Vagina (tissue), 2 donors: Measurements from ENCODE around the gene ODAD3. TPM values are rescaled to one million over a fixed set of nuclear protein-coding genes. Genes with fewer than 3 reads are reported as not detected.
"Not testable (repeated sequence)": the region's sequence is repeated elsewhere in the genome, so short reads cannot be mapped to it uniquely, and the experiment has no call there.

Experiments used
- DNase-seq, 2 donors: peaks; one replicate each; pipeline ENCODE4 v3.0.0-alpha.2; 2017; ENCODE audit errors: extremely low spot score in 2 of 2
- H3K27ac ChIP-seq: fragments of 200-600 bp; sonication (generic); one replicate; pipeline ENCODE4 v1.5.1; 2019
- H3K27me3 ChIP-seq: fragments of 200-600 bp; sonication (generic); one replicate; pipeline ENCODE4 v1.5.1; 2019
- H3K36me3 ChIP-seq, 2 donors: fragments of 200-600 bp; sonication (generic); one replicate each; pipeline ENCODE4 v1.5.1; 2017 to 2019
- H3K4me1 ChIP-seq: fragments of 200-600 bp; sonication (generic); one replicate; pipeline ENCODE4 v1.5.1; 2019
- H3K4me3 ChIP-seq, 2 donors: fragments of 200-600 bp; sonication (generic); 1 replicate in 1 of 2; 2 replicates in 1 of 2; pipeline ENCODE4 v1.5.1; 2016 to 2019
- H3K9me3 ChIP-seq: fragments of 200-600 bp; sonication (generic); one replicate; pipeline ENCODE4 v1.5.1; 2019
- POLR2A ChIP-seq, 2 donors: fragments of 450-650 bp; IDR thresholded peaks; one replicate each; pipeline ENCODE4 v1.6.1; 2017; ENCODE audit warnings: antibody characterized with exemption in 2 of 2, mild to moderate bottlenecking in 2 of 2, moderate library complexity in 2 of 2
- POLR2AphosphoS5 ChIP-seq, 2 donors: sonication (generic); formaldehyde crosslinking; IDR thresholded peaks; one replicate each; pipeline ENCODE4 v1.9.0; 2017; ENCODE audit warnings: antibody characterized with exemption in 2 of 2, mild to moderate bottlenecking in 2 of 2, low read depth in 1 of 2; ENCODE audit not compliant: insufficient read depth in 1 of 2
- intact Hi-C: fragments of 100-400 bp; cut with DNase I; formaldehyde crosslinking; loops from one replicate; pipeline ENCODE4 v1.15.1; 2023
- total RNA-seq: library from RNA; depleted of rRNA; stranded (reverse); fragments of >200 nt; gene quantifications from one replicate; pipeline ENCODE4 v1.2.3, GENCODE V29; 2016
- TF ChIP-seq, protein P1 (sequence below), 3 experiments: fragments of 450-650 bp in 2 of 3; fragments of 200-600 bp in 1 of 3; sonication (generic) in 1 of 3; IDR thresholded peaks; one replicate each; pipeline ENCODE4 v1.5.1; 2017 to 2019; ENCODE audit warnings: antibody characterized with exemption in 3 of 3, mild to moderate bottlenecking in 2 of 3, moderate library complexity in 2 of 3

ODAD3 gene
- total RNA-seq, 1 donor from 2014 or later, result not detected

DNA sequence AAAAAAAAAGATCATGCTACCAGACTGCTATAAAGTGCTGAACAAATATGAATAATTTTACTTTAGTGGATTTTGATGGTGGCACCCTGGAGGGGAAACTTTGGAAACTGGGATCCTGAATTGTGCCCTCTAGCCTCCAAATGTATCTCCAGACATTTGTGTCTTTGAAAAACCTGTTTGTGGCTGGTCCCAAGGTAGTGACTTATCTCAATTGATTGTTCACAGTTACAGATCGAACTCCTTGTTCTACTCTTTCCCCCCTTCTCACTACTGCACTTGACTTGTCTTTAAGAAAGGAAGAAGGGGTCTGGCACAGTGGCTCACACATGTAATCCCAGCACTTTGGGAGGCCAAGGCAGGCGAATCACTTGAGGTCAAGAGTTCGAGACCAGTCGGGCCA lies 26.3 kb downstream of the ODAD3 start:
- Histone ChIP-seq H3K27ac (no peak overlapping the region), H3K4me3 (no peak overlapping the region), H3K4me1 (no peaks in the 10 kb centered on the region), H3K9me3 (no peaks in the 10 kb centered on the region), H3K27me3 (no peaks in the 10 kb centered on the region), H3K36me3 (no peaks in the 10 kb centered on the region)
- intact Hi-C loops, result no loop called here
- TF ChIP-seq, protein P1, sequence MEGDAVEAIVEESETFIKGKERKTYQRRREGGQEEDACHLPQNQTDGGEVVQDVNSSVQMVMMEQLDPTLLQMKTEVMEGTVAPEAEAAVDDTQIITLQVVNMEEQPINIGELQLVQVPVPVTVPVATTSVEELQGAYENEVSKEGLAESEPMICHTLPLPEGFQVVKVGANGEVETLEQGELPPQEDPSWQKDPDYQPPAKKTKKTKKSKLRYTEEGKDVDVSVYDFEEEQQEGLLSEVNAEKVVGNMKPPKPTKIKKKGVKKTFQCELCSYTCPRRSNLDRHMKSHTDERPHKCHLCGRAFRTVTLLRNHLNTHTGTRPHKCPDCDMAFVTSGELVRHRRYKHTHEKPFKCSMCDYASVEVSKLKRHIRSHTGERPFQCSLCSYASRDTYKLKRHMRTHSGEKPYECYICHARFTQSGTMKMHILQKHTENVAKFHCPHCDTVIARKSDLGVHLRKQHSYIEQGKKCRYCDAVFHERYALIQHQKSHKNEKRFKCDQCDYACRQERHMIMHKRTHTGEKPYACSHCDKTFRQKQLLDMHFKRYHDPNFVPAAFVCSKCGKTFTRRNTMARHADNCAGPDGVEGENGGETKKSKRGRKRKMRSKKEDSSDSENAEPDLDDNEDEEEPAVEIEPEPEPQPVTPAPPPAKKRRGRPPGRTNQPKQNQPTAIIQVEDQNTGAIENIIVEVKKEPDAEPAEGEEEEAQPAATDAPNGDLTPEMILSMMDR (IDR thresholded peaks at IDR 0.05), result no peak
- TF ChIP-seq POLR2A (IDR thresholded peaks at IDR 0.05) (no peak), POLR2AphosphoS5 (IDR thresholded peaks at IDR 0.05; ENCODE audit: insufficient read depth in 1 of 2, low read depth in 1 of 2) (no peak)
- no peak for DNase-seq

DNA sequence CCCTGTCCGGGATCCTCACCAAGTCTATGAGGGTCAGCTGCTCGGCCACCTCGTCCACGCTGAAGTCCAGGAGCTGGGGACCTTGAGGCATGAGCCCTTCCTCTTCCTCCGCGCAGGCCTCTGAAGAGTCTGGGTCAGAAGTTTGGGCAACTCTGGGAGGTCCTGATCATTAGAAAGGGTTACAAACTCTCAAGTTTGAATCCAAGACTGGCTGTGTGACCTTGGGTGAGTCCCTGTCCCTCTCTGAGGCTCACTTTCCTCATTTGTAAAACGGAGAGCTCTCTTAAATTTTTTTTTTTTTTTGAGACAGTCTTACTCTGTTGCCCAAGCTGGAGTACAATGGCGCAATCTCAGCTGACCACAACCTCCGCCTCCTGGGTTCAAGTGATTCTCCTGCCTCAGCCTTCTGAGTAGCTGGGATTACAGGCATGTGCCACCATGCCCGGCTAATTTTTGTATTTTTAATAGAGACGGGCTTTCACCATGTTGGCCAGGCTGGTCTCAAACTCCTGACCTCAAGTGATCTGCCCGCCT lies 28.2 kb downstream of the ODAD3 start:
- H3K27ac ChIP-seq, intact Hi-C loops, H3K27me3 ChIP-seq, H3K36me3 ChIP-seq, DNase-seq, H3K9me3 ChIP-seq, H3K4me1 ChIP-seq, H3K4me3 ChIP-seq: not testable (repeated sequence)

DNA sequence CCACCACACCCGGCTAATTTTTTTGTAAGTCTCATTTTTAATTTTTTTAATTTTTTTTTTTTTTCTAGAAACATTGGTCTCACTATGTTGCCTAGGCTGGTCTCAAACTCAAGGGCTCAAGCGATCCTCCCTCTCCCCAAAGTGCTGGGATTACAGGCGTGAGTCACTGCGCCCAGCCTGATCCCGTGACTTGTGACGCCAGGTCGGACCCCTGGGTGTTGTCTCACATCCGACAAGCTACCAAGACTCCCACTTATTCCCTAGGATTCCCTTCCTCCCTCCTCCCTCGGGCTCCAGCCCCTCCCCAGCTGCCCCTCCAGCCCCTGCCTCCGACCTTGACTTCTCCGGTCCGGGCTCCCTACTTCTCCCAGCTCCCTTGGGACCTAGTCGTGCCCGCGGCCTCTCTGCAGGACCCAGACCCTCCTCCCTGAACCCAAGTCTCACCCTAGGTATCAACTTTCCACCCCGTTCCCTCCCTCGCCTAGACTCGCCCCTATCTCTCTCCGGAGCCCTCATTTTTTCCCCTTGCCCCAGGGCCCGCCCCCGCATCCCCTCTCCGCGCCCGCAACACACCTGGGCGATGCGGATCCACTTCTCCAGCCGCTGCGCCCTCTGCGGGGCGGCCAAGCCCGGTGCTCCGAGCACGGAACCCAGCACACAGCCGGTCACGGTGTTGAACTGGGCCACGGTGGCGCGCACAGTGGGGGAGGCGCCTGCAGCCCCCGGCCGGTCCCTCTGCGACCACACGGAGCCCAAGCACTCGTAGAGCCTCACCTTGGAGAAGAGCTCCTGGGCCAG lies 28.9 kb downstream of the ODAD3 start:
- no peaks in the 10 kb centered on the region for H3K27me3 ChIP-seq

DNA sequence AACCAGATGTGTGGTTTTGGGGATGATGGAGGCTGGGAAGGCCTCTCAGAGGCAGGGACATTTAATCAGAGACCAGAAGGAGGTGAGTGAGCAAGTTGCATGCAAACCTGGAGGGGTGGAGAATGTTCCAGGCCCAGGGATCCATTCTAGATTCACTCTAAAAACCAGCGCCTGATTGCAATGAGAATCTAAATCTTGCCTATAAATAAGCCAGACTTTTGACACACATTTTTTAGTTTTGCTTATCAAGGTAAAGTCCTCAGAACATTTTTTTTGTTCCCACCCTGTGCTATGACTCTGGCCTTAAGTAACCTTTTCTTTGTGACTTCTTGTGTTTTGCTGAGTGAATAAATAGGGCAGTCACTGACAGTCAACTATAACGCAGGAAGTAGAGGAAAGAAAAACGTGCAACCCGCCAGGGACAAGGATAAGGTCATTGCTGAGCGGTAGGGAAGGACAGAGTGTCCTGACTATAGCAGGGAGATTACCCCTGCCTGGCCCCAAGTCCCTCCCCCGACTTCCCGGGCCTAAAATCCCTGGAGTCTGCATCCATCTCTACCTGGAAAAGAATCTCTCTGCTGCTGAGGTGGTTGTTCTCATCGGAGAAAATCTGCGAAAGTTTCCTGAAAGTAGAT lies 30.2 kb downstream of the ODAD3 start:
- no peak for DNase-seq
- Histone ChIP-seq H3K27me3 (no peaks in the 10 kb centered on the region), H3K36me3 (peaks cover 0 to under 1% of the 10 kb centered on the region in 2 donors), H3K4me3 (no peak overlapping the region), H3K4me1 (no peaks in the 10 kb centered on the region), H3K27ac (no peak overlapping the region), H3K9me3 (no peaks in the 10 kb centered on the region)
- intact Hi-C loops, result no loop called here
- no peak for TF ChIP-seq POLR2AphosphoS5 (IDR thresholded peaks at IDR 0.05; ENCODE audit: insufficient read depth in 1 of 2, low read depth in 1 of 2)
- TF ChIP-seq, protein P1 (IDR thresholded peaks at IDR 0.05), result no peak
- no peak for TF ChIP-seq POLR2A (IDR thresholded peaks at IDR 0.05)

More for the DNA sequence above, 28.9 kb downstream of the ODAD3 start:
- no peak for DNase-seq
- intact Hi-C loops, result no loop called here
- Histone ChIP-seq H3K36me3 (no peaks in the 10 kb centered on the region), H3K27ac (no peak overlapping the region), H3K4me3 (no peak overlapping the region), H3K4me1 (no peaks in the 10 kb centered on the region), H3K9me3 (no peaks in the 10 kb centered on the region)
- TF ChIP-seq, protein P1 (IDR thresholded peaks at IDR 0.05), result no peak
- TF ChIP-seq POLR2A (IDR thresholded peaks at IDR 0.05) (no peak), POLR2AphosphoS5 (IDR thresholded peaks at IDR 0.05; ENCODE audit: insufficient read depth in 1 of 2, low read depth in 1 of 2) (no peak)

DNA sequence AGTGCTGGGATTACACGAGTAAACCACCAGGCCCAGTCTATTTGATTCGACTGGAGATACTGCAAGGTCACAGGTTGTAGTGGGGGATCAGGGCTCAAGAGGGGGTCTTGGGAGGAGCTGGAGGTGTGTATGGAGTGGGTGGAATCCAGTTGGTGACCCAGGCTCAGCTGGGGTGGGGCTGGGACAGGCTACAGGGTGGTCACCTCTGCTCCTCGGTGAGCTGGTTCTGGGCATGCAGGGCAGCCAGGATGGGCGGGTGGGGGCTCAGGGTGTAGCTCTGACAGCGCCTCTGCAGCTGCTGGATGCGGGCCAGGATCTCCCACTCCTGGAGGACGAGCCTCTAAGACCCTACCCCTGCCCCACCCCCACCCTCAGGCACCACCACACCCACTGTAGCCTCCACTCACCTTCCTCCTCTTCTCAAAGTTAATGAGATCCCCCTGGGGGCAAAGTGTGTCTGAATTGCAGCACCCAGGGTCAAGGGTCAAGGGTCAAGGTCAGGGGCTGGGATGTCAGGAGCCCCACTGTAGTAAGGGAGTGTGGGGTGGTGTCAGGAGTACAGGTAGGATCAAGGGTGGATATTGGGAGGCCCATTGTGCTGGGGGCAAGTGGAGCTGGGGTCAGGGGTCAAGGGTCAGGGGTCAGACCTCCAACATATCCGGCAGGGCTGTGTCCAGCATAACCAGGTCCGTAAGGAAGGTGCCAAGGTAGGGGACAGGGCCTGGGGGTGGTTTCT lies 32.9 kb downstream of the ODAD3 start:
- Histone ChIP-seq H3K27me3 (no peaks in the 10 kb centered on the region), H3K36me3 (peaks cover 0 to 4% of the 10 kb centered on the region in 2 donors), H3K4me1 (no peaks in the 10 kb centered on the region), H3K9me3 (no peaks in the 10 kb centered on the region), H3K4me3 (no peak overlapping the region), H3K27ac (no peak overlapping the region)
- DNase-seq, result no peak
- intact Hi-C loops, result no loop called here
- no peak for TF ChIP-seq POLR2AphosphoS5 (IDR thresholded peaks at IDR 0.05; ENCODE audit: insufficient read depth in 1 of 2, low read depth in 1 of 2)
- TF ChIP-seq POLR2A (IDR thresholded peaks at IDR 0.05), result no peak
- TF ChIP-seq, protein P1 (IDR thresholded peaks at IDR 0.05), result no peak
